ENCODE results near the gene PER2. TPM values are rescaled to one million over a fixed set of nuclear protein-coding genes. Genes with fewer than 3 reads are reported as not detected.

Gene PER2
- total and polyA plus RNA-seq, 10 of the 15 experiments (the other 5 are each of a cell fraction or from before 2014, with no cell fraction given): 1.5 to 15.1 (median 4.6) TPM

DNA sequence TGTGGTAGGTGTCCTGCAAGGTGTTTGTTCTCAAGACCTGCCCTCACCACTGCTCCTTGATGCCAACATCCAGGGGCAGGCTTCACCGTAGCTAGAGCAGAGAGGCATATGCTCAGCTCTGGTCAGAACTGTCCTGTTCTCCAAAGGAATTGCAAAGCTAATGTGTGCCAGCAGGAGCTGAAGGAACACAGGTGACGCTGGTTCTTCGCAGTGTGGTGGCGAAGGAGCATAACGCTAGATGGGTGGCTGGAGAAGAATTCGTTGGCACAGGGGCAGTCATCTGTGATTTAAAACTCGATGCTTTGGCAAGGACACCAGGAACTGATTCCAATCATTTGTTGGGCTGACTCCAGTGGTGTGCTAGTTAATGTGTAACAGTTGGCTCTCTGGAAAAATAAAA is 11.4 kb upstream of the PER2 start (continued):
- TF ChIP-seq, protein P1, sequence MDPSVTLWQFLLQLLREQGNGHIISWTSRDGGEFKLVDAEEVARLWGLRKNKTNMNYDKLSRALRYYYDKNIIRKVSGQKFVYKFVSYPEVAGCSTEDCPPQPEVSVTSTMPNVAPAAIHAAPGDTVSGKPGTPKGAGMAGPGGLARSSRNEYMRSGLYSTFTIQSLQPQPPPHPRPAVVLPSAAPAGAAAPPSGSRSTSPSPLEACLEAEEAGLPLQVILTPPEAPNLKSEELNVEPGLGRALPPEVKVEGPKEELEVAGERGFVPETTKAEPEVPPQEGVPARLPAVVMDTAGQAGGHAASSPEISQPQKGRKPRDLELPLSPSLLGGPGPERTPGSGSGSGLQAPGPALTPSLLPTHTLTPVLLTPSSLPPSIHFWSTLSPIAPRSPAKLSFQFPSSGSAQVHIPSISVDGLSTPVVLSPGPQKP (IDR thresholded peaks at IDR 0.05; ENCODE audit: low read depth, low read length): no peak
- TF ChIP-seq, protein P2, sequence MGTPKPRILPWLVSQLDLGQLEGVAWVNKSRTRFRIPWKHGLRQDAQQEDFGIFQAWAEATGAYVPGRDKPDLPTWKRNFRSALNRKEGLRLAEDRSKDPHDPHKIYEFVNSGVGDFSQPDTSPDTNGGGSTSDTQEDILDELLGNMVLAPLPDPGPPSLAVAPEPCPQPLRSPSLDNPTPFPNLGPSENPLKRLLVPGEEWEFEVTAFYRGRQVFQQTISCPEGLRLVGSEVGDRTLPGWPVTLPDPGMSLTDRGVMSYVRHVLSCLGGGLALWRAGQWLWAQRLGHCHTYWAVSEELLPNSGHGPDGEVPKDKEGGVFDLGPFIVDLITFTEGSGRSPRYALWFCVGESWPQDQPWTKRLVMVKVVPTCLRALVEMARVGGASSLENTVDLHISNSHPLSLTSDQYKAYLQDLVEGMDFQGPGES (IDR thresholded peaks at IDR 0.05): no peak

DNA sequence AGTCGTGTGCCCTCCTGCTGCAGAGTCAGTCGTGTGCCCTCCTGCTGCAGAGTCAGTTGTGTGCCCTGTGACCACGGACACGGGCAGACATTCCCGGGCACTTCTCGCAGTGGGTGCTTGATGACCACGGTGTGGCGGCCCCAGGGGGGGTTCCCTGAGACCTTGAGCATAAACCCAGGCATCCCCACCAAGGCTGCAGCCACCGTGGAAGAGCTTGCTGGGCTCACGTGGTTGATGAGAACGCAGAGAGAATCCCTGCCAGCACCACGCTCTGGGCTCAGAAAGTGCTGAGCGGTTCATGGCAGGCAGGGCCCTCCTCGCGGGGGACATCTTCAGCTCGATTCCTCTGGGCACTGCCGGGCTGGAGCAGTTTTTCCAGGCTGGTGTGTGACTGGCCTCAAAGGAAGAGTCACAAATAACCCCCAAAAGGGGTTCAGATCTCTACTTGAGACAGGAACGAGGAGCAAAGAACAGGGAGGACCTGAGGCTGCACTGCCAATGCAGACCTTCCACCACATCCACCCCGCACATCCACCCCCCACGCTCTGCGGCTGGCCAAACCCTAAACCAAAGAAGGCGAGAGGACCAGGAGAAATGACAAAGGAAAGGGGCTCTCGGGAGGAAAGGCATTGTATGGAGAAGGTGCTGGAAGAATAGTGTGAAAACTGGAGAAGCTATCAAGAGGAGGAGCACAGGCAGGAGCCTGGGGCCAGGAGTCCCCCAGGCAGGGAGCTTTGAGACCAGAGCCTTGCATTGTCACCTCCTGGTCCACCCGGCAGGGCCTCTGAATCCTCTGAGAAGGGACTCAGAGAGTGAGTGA is 8.4 kb upstream of the PER2 start:
- H3K4me1 ChIP-seq (ENCODE audit: control insufficient read depth, insufficient read depth, low read length): no peaks in the 10 kb centered on the region
- H3K36me3 ChIP-seq (ENCODE audit: control insufficient read depth in 2 of 2, insufficient read depth in 2 of 2, low read length in 1 of 2): no peaks in the 10 kb centered on the region
- no peak overlapping the region for H2AFZ ChIP-seq (ENCODE audit: control insufficient read depth, low read depth, low read length)
- ChIA-PET RAD21 (ENCODE audit: unreplicated experiment) (no interaction called here), CTCF (interaction anchor here (1.0 kb wide), 1 partner anchor 45 kb away, joined by 3 read pairs; no protein-coding TSS in a partner anchor), SMC1A (ENCODE audit: uncharacterized antibody, unreplicated experiment) (no interaction called here), POLR2A (interaction anchor here (0.5 kb wide), 1 partner anchor 734 kb away, joined by 3 read pairs; no protein-coding TSS in a partner anchor)
- WGBS (ENCODE audit: insufficient coverage, insufficient replicate concordance, low lambda C conversion rate, missing lambda C conversion rate): 37% methylated on average over 23 of the region's 24 CpGs
- H3K79me2 ChIP-seq (ENCODE audit: control insufficient read depth, insufficient read depth, low read length): no peaks in the 10 kb centered on the region
- H3K4me2 ChIP-seq (ENCODE audit: control insufficient read depth, insufficient read depth): no peak overlapping the region
- H3K27me3 ChIP-seq (replicated peaks in 1 of 2; ENCODE audit: control insufficient read depth in 2 of 2, insufficient read depth in 2 of 2, low read length in 1 of 2): 0 out of 4 replicates have a peak, but pooled peaks cover 0 to 2% of the 10 kb centered on the region in 2 experiments
- no peak overlapping the region for H3K4me3 ChIP-seq
- no peaks in the 10 kb centered on the region for H3K9me3 ChIP-seq (replicated peaks; ENCODE audit: control insufficient read depth, insufficient read depth, low read length)
- intact Hi-C loops (cut with micrococcal nuclease; ENCODE audit: unreplicated experiment): no loop called here
- ATAC-seq (no peak), DNase-seq (ENCODE audit: low read depth, low spot score) (no peak), FAIRE-seq (no peak)
- H3K27ac ChIP-seq (ENCODE audit: control insufficient read depth, insufficient read depth): no peak overlapping the region
- in situ Hi-C loops (cut with MboI): no loop called here
- no peaks in the 10 kb centered on the region for H4K20me1 ChIP-seq (ENCODE audit: control insufficient read depth, insufficient read depth)
- H3K9ac ChIP-seq (ENCODE audit: control insufficient read depth, insufficient read depth, low read length): no peak overlapping the region
- no TSS peak for BruUV-seq (replicated peaks)
- TF ChIP-seq NR2C2 (IDR thresholded peaks at IDR 0.05; ENCODE audit: borderline replicate concordance, control insufficient read depth, insufficient read length, low read depth): no peak
- TF ChIP-seq POLR2AphosphoS5 (IDR thresholded peaks at IDR 0.05; ENCODE audit: low read length): no peak
- no peak for TF ChIP-seq RAD51 (IDR thresholded peaks at IDR 0.05)
- no peak for TF ChIP-seq TCF12 (IDR thresholded peaks at IDR 0.05; ENCODE audit: low read depth, low read length)
- TF ChIP-seq, protein P3, sequence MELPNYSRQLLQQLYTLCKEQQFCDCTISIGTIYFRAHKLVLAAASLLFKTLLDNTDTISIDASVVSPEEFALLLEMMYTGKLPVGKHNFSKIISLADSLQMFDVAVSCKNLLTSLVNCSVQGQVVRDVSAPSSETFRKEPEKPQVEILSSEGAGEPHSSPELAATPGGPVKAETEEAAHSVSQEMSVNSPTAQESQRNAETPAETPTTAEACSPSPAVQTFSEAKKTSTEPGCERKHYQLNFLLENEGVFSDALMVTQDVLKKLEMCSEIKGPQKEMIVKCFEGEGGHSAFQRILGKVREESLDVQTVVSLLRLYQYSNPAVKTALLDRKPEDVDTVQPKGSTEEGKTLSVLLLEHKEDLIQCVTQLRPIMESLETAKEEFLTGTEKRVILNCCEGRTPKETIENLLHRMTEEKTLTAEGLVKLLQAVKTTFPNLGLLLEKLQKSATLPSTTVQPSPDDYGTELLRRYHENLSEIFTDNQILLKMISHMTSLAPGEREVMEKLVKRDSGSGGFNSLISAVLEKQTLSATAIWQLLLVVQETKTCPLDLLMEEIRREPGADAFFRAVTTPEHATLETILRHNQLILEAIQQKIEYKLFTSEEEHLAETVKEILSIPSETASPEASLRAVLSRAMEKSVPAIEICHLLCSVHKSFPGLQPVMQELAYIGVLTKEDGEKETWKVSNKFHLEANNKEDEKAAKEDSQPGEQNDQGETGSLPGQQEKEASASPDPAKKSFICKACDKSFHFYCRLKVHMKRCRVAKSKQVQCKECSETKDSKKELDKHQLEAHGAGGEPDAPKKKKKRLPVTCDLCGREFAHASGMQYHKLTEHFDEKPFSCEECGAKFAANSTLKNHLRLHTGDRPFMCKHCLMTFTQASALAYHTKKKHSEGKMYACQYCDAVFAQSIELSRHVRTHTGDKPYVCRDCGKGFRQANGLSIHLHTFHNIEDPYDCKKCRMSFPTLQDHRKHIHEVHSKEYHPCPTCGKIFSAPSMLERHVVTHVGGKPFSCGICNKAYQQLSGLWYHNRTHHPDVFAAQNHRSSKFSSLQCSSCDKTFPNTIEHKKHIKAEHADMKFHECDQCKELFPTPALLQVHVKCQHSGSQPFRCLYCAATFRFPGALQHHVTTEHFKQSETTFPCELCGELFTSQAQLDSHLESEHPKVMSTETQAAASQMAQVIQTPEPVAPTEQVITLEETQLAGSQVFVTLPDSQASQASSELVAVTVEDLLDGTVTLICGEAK (IDR thresholded peaks at IDR 0.05; ENCODE audit: borderline replicate concordance): no peak
- TF ChIP-seq, protein P4, sequence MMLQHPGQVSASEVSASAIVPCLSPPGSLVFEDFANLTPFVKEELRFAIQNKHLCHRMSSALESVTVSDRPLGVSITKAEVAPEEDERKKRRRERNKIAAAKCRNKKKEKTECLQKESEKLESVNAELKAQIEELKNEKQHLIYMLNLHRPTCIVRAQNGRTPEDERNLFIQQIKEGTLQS (IDR thresholded peaks at IDR 0.05; ENCODE audit: borderline replicate concordance, extremely low read depth, low read depth, low read length): no peak
- TF ChIP-seq SREBF1 (IDR thresholded peaks at IDR 0.05; ENCODE audit: low read length): no peak
- no peak for TF ChIP-seq PML (IDR thresholded peaks at IDR 0.05; ENCODE audit: low read length)
- no peak for TF ChIP-seq PAX8 (IDR thresholded peaks at IDR 0.05)
- no peak for TF ChIP-seq STAT1 (conservative IDR thresholded peaks at IDR 0.05)
- TF ChIP-seq YY1 (IDR thresholded peaks at IDR 0.05; ENCODE audit: low read depth, low read length): no peak
- TF ChIP-seq, protein P2 (IDR thresholded peaks at IDR 0.05): no peak

Data from GM12878 (cell line).